H9 (cell line): Measurements from ENCODE around the gene MYO18B. TPM values are rescaled to one million over a fixed set of nuclear protein-coding genes. Genes with fewer than 3 reads are reported as not detected.

Experiments used
- DNase-seq: peaks from one replicate; pipeline ENCODE4 v3.0.0-alpha.2; 2017
- H2AFZ ChIP-seq: one replicate; pipeline ENCODE4 v1.6.1; 2013; ENCODE audit warnings: mild to moderate bottlenecking, low read length, control low read depth, moderate library complexity
- H2AK5ac ChIP-seq: 2 replicates; pipeline ENCODE4 v1.6.1; 2013; ENCODE audit warnings: low read length, control low read depth, mixed read lengths; ENCODE audit not compliant: insufficient read length
- H2BK120ac ChIP-seq: one replicate; pipeline ENCODE4 v1.6.1; 2013; ENCODE audit warnings: low read depth, mild to moderate bottlenecking, low read length, control low read depth, inconsistent platforms; ENCODE audit not compliant: poor library complexity, severe bottlenecking
- H2BK12ac ChIP-seq: 2 replicates; pipeline ENCODE4 v1.6.1; 2013; ENCODE audit warnings: low read length, control low read depth, mixed read lengths, low read depth; ENCODE audit not compliant: insufficient read length
- H2BK15ac ChIP-seq: 2 replicates; pipeline ENCODE4 v1.6.1; 2013; ENCODE audit warnings: low read depth, low read length, control low read depth
- H2BK20ac ChIP-seq: one replicate; pipeline ENCODE4 v1.6.1; 2013; ENCODE audit warnings: low read depth, mild to moderate bottlenecking, low read length, control low read depth, inconsistent platforms; ENCODE audit not compliant: poor library complexity, severe bottlenecking
- H2BK5ac ChIP-seq: 2 replicates; pipeline ENCODE4 v1.6.1; 2013; ENCODE audit warnings: low read length, control low read depth, mixed read lengths; ENCODE audit not compliant: insufficient read length
- H3K14ac ChIP-seq: 2 replicates; pipeline ENCODE4 v1.6.1; 2013; ENCODE audit warnings: low read length, control low read depth; ENCODE audit not compliant: insufficient read depth
- H3K18ac ChIP-seq: 2 replicates; pipeline ENCODE4 v1.6.1; 2013; ENCODE audit warnings: low read depth, mild to moderate bottlenecking, mixed read lengths, low read length, control low read depth; ENCODE audit not compliant: insufficient read length
- H3K23ac ChIP-seq: 2 replicates; pipeline ENCODE4 v1.6.1; 2013; ENCODE audit warnings: low read length, control low read depth, mixed read lengths, low read depth; ENCODE audit not compliant: insufficient read length
- H3K23me2 ChIP-seq: 2 replicates; pipeline ENCODE4 v1.6.1; 2013; ENCODE audit warnings: low read depth, mild to moderate bottlenecking, mixed read lengths, low read length, control low read depth; ENCODE audit not compliant: insufficient read length, poor library complexity, severe bottlenecking
- H3K27ac ChIP-seq: 2 replicates; pipeline ENCODE4 v1.5.1; 2013; ENCODE audit warnings: low read length, control low read depth, mixed read lengths, low read depth; ENCODE audit not compliant: insufficient read length
- H3K27me3 ChIP-seq: 2 replicates; pipeline ENCODE4 v1.6.1; 2013; ENCODE audit warnings: low read length, control low read depth, inconsistent platforms; ENCODE audit not compliant: insufficient read depth
- H3K4ac ChIP-seq: 2 replicates; pipeline ENCODE4 v1.6.1; 2013; ENCODE audit warnings: low read depth, mild to moderate bottlenecking, control low read depth, inconsistent platforms, low read length, moderate library complexity
- H3K4me1 ChIP-seq: 2 replicates; pipeline ENCODE4 v1.6.1; 2013; ENCODE audit warnings: low read length, control low read depth, inconsistent platforms; ENCODE audit not compliant: insufficient read depth
- H3K4me2 ChIP-seq: 2 replicates; pipeline ENCODE4 v1.6.1; 2013; ENCODE audit warnings: low read length, control low read depth, mixed read lengths; ENCODE audit not compliant: insufficient read length, insufficient read depth
- H3K56ac ChIP-seq: 2 replicates; pipeline ENCODE4 v1.6.1; 2013; ENCODE audit warnings: low read depth, mild to moderate bottlenecking, mixed read lengths, low read length, control low read depth; ENCODE audit not compliant: insufficient read length
- H3K79me1 ChIP-seq: 2 replicates; pipeline ENCODE4 v1.6.1; 2013; ENCODE audit warnings: low read depth, mild to moderate bottlenecking, moderate library complexity, low read length, control low read depth, inconsistent platforms; ENCODE audit not compliant: insufficient read depth, poor library complexity, severe bottlenecking
- H3K79me2 ChIP-seq: 2 replicates; pipeline ENCODE4 v1.6.1; 2013; ENCODE audit warnings: low read length, control low read depth, inconsistent platforms; ENCODE audit not compliant: insufficient read depth
- H3K9ac ChIP-seq: 2 replicates; pipeline ENCODE4 v1.6.1; 2013; ENCODE audit warnings: low read length, control low read depth, mixed read lengths; ENCODE audit not compliant: insufficient read length; ENCODE audit errors: extremely low read depth
- H3K9me3 ChIP-seq: one replicate; pipeline ENCODE4 v1.6.1; 2013; ENCODE audit warnings: low read depth, low read length, inconsistent platforms; ENCODE audit not compliant: control insufficient read depth
- H3T11ph ChIP-seq: one replicate; pipeline ENCODE4 v1.6.1; 2013; ENCODE audit warnings: mild to moderate bottlenecking, low read length, control low read depth, inconsistent platforms
- H4K20me1 ChIP-seq: one replicate; pipeline ENCODE4 v1.6.1; 2013; ENCODE audit not compliant: control insufficient read depth, insufficient read length, insufficient read depth
- H4K5ac ChIP-seq: 2 replicates; pipeline ENCODE4 v1.6.1; 2013; ENCODE audit warnings: low read depth, mild to moderate bottlenecking, mixed read lengths, low read length, control low read depth; ENCODE audit not compliant: insufficient read length
- H4K8ac ChIP-seq: replicated peaks from 2 replicates; pipeline ENCODE4 v1.6.1; 2013; ENCODE audit warnings: low read length, control low read depth, mixed read lengths, low read depth; ENCODE audit not compliant: insufficient read length
- H4K91ac ChIP-seq: 2 replicates; pipeline ENCODE4 v1.6.1; 2013; ENCODE audit warnings: low read depth, mild to moderate bottlenecking, moderate library complexity, mixed read lengths, low read length, control low read depth; ENCODE audit not compliant: insufficient read length
- H3K27ac Mint-ChIP-seq, 3 experiments: 2 replicates in 2 of 3; 3 replicates in 1 of 3; pipeline ENCODE4 v1.8.0; 2020 to 2021; ENCODE audit warnings: mixed read lengths in 3 of 3, mild to moderate bottlenecking in 1 of 3, moderate library complexity in 1 of 3
- H3K27me3 Mint-ChIP-seq: 2 replicates; pipeline ENCODE4 v1.8.0; 2021; ENCODE audit warnings: low read depth, mild to moderate bottlenecking, moderate library complexity, mixed read lengths
- H3K36me3 Mint-ChIP-seq, 3 experiments: 2 replicates in 2 of 3; 3 replicates in 1 of 3; pipeline ENCODE4 v1.8.0; 2020 to 2021; ENCODE audit warnings: low read depth in 3 of 3, mixed read lengths in 3 of 3; ENCODE audit not compliant: insufficient read depth in 1 of 3
- H3K4me1 Mint-ChIP-seq, 2 experiments: 2 replicates each; pipeline ENCODE4 v1.8.0; 2020; ENCODE audit warnings: mixed read lengths in 2 of 2
- H3K4me3 Mint-ChIP-seq, 2 experiments: 2 replicates in 1 of 2; 3 replicates in 1 of 2; pipeline ENCODE4 v1.8.0; 2020 to 2021; ENCODE audit warnings: mild to moderate bottlenecking in 2 of 2, mixed read lengths in 2 of 2, moderate library complexity in 1 of 2
- H3K9me3 Mint-ChIP-seq, 2 experiments: 2 replicates in 1 of 2; 3 replicates in 1 of 2; pipeline ENCODE4 v1.8.0; 2020; ENCODE audit warnings: mild to moderate bottlenecking in 2 of 2, mixed read lengths in 2 of 2, moderate library complexity in 1 of 2
- CTCF ChIP-seq: fragments of 200-600 bp; sonication (generic); conservative IDR thresholded peaks from 3 replicates; pipeline ENCODE4 v1.8.0; 2021; ENCODE audit warnings: antibody characterized with exemption, mild to moderate bottlenecking
- WGBS: extraction: QIAGEN DNeasy Blood & Tissue Kit; methylation state at CpG from one replicate; pipeline ENCODE4 v1.1.7; 2013; ENCODE audit warnings: missing lambda C conversion rate, low lambda C conversion rate, mixed read lengths; ENCODE audit not compliant: insufficient read length; ENCODE audit errors: extremely low coverage; 5-methylcytosine and 5-hydroxymethylcytosine counted together
- total RNA-seq: library from RNA; stranded (reverse); gene quantifications from 2 replicates; pipeline ENCODE4 v1.2.1, GENCODE V29; 2021

Gene MYO18B
- total RNA-seq, 1 experiment from 2014 or later: 0.46 TPM

- H3K56ac ChIP-seq: no peak overlapping the region
- Mint-ChIP-seq H3K4me1 (peaks cover 10 to 14% of the 10 kb centered on the region in 2 experiments), H3K4me3 (no peak overlapping the region), H3K9me3 (no peaks in the 10 kb centered on the region), H3K27me3 (peaks cover 5% of the 10 kb centered on the region), H3K36me3 (no peaks in the 10 kb centered on the region), H3K27ac (no peak overlapping the region)
- no peak for TF ChIP-seq CTCF
- H3K9me3 ChIP-seq: no peaks in the 10 kb centered on the region
- H3K18ac ChIP-seq: no peak overlapping the region
- H3K14ac ChIP-seq: no peak overlapping the region
- H2AK5ac ChIP-seq: no peak overlapping the region
- H3K4ac ChIP-seq: no peak overlapping the region
- H3T11ph ChIP-seq: no peak overlapping the region
- no peaks in the 10 kb centered on the region for H3K79me1 ChIP-seq
- H3K23ac ChIP-seq: no peak overlapping the region
- H3K27ac ChIP-seq: no peak overlapping the region
- H4K20me1 ChIP-seq: no peaks in the 10 kb centered on the region
- H3K79me2 ChIP-seq: no peaks in the 10 kb centered on the region
- H3K27me3 ChIP-seq: no peaks in the 10 kb centered on the region
- H4K8ac ChIP-seq: no peak overlapping the region
- no peak overlapping the region for H2AFZ ChIP-seq
- H2BK5ac ChIP-seq: no peak overlapping the region
- H3K4me1 ChIP-seq: 0 out of 2 replicates have a peak, but pooled peaks cover 3% of the 10 kb centered on the region
- no peak overlapping the region for H4K91ac ChIP-seq
- no peaks in the 10 kb centered on the region for H3K23me2 ChIP-seq
- H2BK20ac ChIP-seq: no peak overlapping the region
- H4K5ac ChIP-seq: no peak overlapping the region
- no peak overlapping the region for H2BK12ac ChIP-seq
- DNase-seq: no peak
- no peak overlapping the region for H2BK120ac ChIP-seq
- H3K9ac ChIP-seq: no peak overlapping the region
- no CpG with 5 or more reads among the region's 1 CpG for WGBS
- H3K4me2 ChIP-seq: no peak overlapping the region
- H2BK15ac ChIP-seq: no peak overlapping the region
Observed at GRCh38 chr22:25899566-25899965, 157.6 kb downstream of the MYO18B start.
